BLaER1 (cell line): ENCODE measurements around the gene RASSF10.

Experiments
- H3K27ac ChIP-seq: shearing (Covaris generic); formaldehyde crosslinking; 2 replicates; pipeline ENCODE4 v1.8.1; 2022
- H3K27me3 ChIP-seq: shearing (Covaris generic); formaldehyde crosslinking; 2 replicates; pipeline ENCODE4 v1.8.1; 2022
- H3K36me3 ChIP-seq: shearing (Covaris generic); formaldehyde crosslinking; 2 replicates; pipeline ENCODE4 v1.8.1; 2022
- H3K4me1 ChIP-seq: shearing (Covaris generic); formaldehyde crosslinking; 2 replicates; pipeline ENCODE4 v1.8.1; 2022
- H3K4me2 ChIP-seq: shearing (Covaris generic); formaldehyde crosslinking; 2 replicates; pipeline ENCODE4 v1.8.1; 2022
- H3K4me3 ChIP-seq: shearing (Covaris generic); formaldehyde crosslinking; 2 replicates; pipeline ENCODE4 v1.8.1; 2022
- H3K9ac ChIP-seq: shearing (Covaris generic); formaldehyde crosslinking; 2 replicates; pipeline ENCODE4 v1.8.1; 2022
- H3K9me3 ChIP-seq: shearing (Covaris generic); formaldehyde crosslinking; 2 replicates; pipeline ENCODE4 v1.8.1; 2022
- H4K20me1 ChIP-seq: shearing (Covaris generic); formaldehyde crosslinking; 2 replicates; pipeline ENCODE4 v1.8.1; 2022
- Cebpa-rat ChIP-seq: shearing (Covaris generic); IDR thresholded peaks from 2 replicates; pipeline ENCODE4 v1.8.1; 2022

RASSF10 gene

DNA sequence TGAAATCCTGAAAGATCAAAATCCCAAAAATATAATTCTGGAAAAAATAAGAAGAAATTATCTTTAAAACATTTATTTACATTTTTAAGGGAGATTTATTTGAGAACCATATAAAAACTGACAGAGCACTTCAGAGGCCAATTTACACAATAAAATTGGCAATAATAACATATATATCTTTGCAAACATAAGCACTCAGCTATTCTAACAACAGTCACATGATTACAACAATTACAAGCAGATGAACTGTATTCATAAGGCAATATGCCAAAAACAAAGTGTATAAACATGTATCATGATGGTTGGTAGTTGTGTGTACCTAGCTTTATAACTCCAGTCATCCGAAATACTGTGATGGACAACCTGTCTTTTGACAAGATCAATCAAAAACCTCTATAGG lies 17.7 kb upstream of the RASSF10 start:
- no peak for TF ChIP-seq Cebpa-rat
- Histone ChIP-seq H3K27me3 (no peaks in the 10 kb centered on the region), H3K36me3 (peaks cover 10% of the 10 kb centered on the region; the same call in 1 of the 2 replicates), H3K4me3 (no peak overlapping the region), H3K9me3 (peaks cover 46% of the 10 kb centered on the region), H3K27ac (no peak overlapping the region), H3K9ac (no peak overlapping the region), H4K20me1 (no peaks in the 10 kb centered on the region), H3K4me1 (peaks cover 13% of the 10 kb centered on the region), H3K4me2 (no peak overlapping the region)

DNA sequence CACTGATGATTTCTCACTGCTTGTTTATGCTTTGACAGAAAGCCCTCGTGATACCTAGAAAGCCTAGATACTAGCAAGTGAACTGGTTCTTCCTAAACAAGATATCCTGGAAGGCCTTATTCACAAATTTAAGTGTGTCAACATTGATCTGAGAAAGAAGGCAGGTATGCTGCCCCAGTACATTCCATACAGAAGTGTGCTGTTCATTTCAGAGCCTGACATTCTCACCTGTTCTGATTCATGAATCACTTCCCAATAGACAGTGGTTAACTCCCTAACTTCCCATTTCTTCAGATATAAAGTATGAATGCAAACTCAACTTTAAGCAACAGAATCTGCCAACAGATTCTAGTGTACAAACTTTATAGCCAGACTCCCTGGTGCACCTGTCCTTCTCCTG lies 15.5 kb upstream of the RASSF10 start:
- Histone ChIP-seq H3K4me1 (peaks cover 30% of the 10 kb centered on the region), H3K9me3 (peaks cover 46% of the 10 kb centered on the region), H3K27ac (no peak overlapping the region), H3K36me3 (peaks cover 17% of the 10 kb centered on the region; the same call in 1 of the 2 replicates), H4K20me1 (no peaks in the 10 kb centered on the region), H3K4me2 (no peak overlapping the region), H3K4me3 (no peak overlapping the region), H3K27me3 (no peaks in the 10 kb centered on the region), H3K9ac (no peak overlapping the region)
- no peak for TF ChIP-seq Cebpa-rat

DNA sequence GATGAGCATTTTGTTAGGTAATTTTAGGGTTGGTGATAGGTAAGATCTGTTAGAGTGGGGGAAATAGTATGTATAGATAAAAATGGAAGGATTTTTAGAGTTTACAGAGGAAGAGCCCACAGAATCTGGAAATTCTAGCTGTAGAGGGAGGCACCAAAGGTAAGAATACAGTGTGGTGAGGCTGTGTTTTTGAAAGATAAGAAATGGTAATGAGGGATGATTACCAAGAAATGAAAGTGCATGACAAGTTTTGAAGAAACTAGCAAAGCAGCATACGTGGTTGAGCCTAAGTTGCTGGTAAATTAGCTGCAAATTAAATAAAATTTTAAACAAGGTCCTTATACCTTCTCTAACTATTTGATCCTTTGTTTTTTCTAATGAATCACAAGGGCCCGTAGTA lies 14.6 kb upstream of the RASSF10 start:
- peaks cover 39% of the 10 kb centered on the region for H3K9me3 ChIP-seq
- H3K4me3 ChIP-seq: no peak overlapping the region
- peaks cover 17% of the 10 kb centered on the region; the same call in 1 of the 2 replicates for H3K36me3 ChIP-seq
- H3K27ac ChIP-seq: no peak overlapping the region
- no peaks in the 10 kb centered on the region for H3K27me3 ChIP-seq
- no peak for TF ChIP-seq Cebpa-rat
- H3K4me2 ChIP-seq: no peak overlapping the region
- H3K9ac ChIP-seq: no peak overlapping the region
- H4K20me1 ChIP-seq: no peaks in the 10 kb centered on the region
- peaks cover 31% of the 10 kb centered on the region for H3K4me1 ChIP-seq

DNA sequence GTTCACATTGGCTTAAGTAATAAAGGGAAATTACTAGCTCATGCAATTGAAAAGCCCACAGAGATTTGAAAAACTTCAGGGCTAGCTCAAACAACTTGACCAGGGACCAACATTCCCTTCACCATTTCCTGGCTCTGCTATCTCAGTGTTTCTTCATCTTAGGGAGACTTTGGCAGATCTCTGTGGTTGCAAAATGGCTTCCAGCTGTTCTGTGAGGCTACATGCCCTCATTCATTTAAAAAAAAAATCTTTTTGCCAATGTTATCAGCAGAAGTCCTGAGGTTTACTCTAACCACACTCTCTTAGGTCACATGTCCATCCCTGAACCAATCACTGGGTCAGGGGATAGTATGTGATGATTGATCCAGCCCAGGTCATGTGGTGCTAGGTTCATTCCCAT lies 13.9 kb upstream of the RASSF10 start:
- Histone ChIP-seq H3K4me1 (peaks cover 32% of the 10 kb centered on the region), H3K27ac (no peak overlapping the region), H3K9ac (no peak overlapping the region), H3K36me3 (peaks cover 12% of the 10 kb centered on the region; the same call in 1 of the 2 replicates), H3K27me3 (no peaks in the 10 kb centered on the region), H3K9me3 (peaks cover 32% of the 10 kb centered on the region), H3K4me2 (no peak overlapping the region), H3K4me3 (no peak overlapping the region), H4K20me1 (no peaks in the 10 kb centered on the region)
- no peak for TF ChIP-seq Cebpa-rat

DNA sequence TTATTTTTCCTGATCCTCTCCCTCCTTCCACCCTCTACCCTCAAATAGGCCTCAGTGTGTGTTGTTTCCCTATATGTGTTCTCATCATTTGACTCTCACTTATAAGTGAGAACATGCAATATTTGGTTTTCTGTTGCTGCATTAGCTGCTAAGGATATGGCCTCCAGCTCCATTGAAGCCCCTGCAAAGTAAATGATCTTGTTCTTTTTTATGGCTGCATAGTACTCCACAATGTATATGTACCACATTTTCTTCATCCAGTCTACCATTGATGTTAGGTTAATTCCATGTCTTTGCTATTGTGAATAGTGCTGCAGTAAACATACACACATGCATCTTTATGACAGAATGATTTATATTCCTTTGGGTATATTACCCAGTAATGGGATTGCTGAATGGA lies 13.3 kb upstream of the RASSF10 start:
- TF ChIP-seq Cebpa-rat: no peak
- Histone ChIP-seq H3K27ac (no peak overlapping the region), H3K4me1 (peaks cover 39% of the 10 kb centered on the region)

DNA sequence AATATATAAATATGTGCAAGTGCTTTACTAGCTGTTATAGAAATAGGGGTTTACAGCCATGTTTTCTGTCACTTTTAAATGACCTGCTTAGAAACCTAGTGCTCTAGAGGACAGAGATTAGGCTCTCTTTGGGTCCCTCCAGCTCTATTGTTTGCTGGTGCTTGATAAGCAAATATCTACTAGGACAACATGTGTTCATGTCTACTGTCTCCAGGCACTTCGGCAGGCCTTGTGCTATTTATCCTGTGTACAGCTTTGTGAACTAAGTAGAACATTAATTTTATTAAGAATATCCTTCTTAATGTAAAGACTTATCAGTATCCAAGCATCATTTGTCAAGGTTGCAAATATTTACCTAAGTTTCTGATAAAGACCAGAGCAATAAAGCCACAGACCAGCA lies 11.9 kb upstream of the RASSF10 start:
- Histone ChIP-seq H3K9me3 (peaks cover 27% of the 10 kb centered on the region), H3K4me2 (peak overlapping the region; percentile 9; the same call in 1 of the 2 replicates), H3K9ac (no peak overlapping the region), H3K4me3 (no peak overlapping the region), H4K20me1 (no peaks in the 10 kb centered on the region), H3K36me3 (peaks cover 12% of the 10 kb centered on the region; the same call in 1 of the 2 replicates), H3K27ac (peak overlapping the region; percentile 73), H3K27me3 (no peaks in the 10 kb centered on the region), H3K4me1 (peaks cover 49% of the 10 kb centered on the region)
- TF ChIP-seq Cebpa-rat: no peak

More for the DNA sequence above, 13.3 kb upstream of the RASSF10 start:
- Histone ChIP-seq H3K36me3 (peaks cover 12% of the 10 kb centered on the region; the same call in 1 of the 2 replicates), H4K20me1 (no peaks in the 10 kb centered on the region), H3K4me3 (no peak overlapping the region), H3K9me3 (peaks cover 31% of the 10 kb centered on the region), H3K9ac (no peak overlapping the region), H3K27me3 (no peaks in the 10 kb centered on the region), H3K4me2 (no peak overlapping the region)

DNA sequence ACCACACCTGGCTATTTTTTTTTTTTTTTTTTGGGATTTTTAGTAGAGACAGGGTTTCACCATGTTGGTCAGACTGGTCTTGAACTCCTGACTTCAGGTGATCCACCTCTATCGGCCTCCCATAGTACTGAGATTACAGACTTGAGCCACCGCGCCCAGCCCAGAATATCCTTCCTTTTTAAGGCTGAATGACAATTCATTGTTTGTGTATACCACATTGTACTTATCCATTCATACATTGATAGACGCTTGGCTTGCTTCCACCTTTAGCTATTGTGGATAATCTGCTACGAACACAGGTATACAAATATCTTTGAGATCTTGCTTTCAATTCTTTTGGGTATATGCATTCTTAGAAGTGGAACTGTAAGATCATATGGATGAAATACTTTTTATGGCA lies 10.8 kb upstream of the RASSF10 start:
- no peak for TF ChIP-seq Cebpa-rat
- 0 out of 2 replicates have a peak overlapping the region, but pooled peaks have one; percentile 22 for H3K4me3 ChIP-seq
- H3K4me2 ChIP-seq: peak overlapping the region; percentile 87
- H3K27me3 ChIP-seq: no peaks in the 10 kb centered on the region
- peaks cover 49% of the 10 kb centered on the region for H3K4me1 ChIP-seq
- H3K27ac ChIP-seq: peak overlapping the region; percentile 73
- peaks cover 12% of the 10 kb centered on the region; the same call in 1 of the 2 replicates for H3K36me3 ChIP-seq
- peaks cover 27% of the 10 kb centered on the region for H3K9me3 ChIP-seq
- H4K20me1 ChIP-seq: no peaks in the 10 kb centered on the region
- H3K9ac ChIP-seq: peak overlapping the region; percentile 43

DNA sequence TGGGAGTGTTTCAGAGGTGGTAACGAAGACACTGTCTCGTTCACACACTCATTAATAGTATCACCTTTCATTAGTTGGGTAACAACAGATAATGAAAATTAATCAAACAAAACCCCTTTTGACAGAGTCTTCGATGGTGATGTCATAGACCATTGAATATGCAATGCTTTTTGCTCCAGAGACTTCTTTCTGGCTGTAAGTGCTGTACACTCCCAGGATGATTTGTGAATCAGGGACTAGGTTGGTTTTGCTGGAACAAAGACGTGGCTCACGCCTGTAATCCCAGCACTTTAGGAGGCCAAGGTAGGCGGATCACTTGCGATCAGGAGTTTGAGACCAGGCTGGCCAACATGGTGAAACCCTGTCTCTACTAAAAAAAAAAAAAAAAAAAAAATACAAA lies 9.5 kb upstream of the RASSF10 start:
- Histone ChIP-seq H3K36me3 (peaks cover 12% of the 10 kb centered on the region; the same call in 1 of the 2 replicates), H3K4me2 (peak overlapping the region; percentile 87), H3K27ac (peak overlapping the region; percentile 73), H3K27me3 (no peaks in the 10 kb centered on the region), H4K20me1 (no peaks in the 10 kb centered on the region), H3K4me1 (peaks cover 61% of the 10 kb centered on the region), H3K4me3 (no peak overlapping the region; the same call in 1 of the 2 replicates), H3K9ac (peak overlapping the region; percentile 51; the same call in 1 of the 2 replicates), H3K9me3 (peaks cover 22% of the 10 kb centered on the region)
- TF ChIP-seq Cebpa-rat: no peak

DNA sequence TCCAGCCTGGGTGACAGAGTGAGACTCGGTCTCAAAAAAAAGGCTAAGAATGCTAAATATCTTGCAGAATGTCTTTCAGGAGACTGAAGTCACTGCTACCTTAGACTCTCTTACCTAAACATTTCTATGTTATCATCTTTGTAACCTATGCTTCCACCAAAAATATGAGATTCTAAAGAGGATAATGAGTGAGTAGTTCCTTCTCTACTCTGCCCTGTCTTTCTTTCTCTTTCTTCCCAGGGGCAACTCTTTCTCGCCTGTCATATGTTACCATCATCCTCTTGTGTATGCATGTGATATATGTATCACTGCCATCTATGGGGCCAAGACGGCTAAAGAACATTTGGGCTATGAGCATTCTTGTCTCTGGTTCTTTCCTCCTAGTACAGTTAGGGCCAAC lies 9.0 kb upstream of the RASSF10 start:
- no peak for TF ChIP-seq Cebpa-rat
- Histone ChIP-seq H3K36me3 (peaks cover 12% of the 10 kb centered on the region; the same call in 1 of the 2 replicates), H3K4me2 (peak overlapping the region; percentile 87), H4K20me1 (no peaks in the 10 kb centered on the region), H3K27me3 (no peaks in the 10 kb centered on the region), H3K9ac (peak overlapping the region; percentile 51; the same call in 1 of the 2 replicates), H3K9me3 (peaks cover 26% of the 10 kb centered on the region), H3K27ac (peak overlapping the region; percentile 73), H3K4me1 (peaks cover 61% of the 10 kb centered on the region), H3K4me3 (0 out of 2 replicates have a peak overlapping the region, but pooled peaks have one; percentile 23)

DNA sequence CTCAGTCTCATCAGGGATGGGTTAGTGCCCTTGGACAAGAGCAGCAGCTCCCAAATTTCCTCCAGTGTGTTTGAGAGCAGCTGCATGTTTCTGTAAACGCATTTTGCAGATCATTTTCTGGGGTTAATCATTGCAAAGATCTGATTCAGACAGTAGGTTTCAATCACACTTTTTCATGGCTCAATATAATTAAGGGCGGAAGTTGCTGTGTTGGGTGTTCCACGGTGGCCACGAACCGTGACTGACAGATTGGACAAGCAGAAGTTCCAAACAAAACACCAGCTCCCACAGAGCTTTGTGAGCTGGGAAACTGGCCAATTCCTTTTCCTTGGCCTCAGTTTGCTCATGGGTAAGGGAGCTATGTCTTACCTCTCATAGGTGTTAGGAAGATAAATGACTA lies 8.4 kb upstream of the RASSF10 start:
- TF ChIP-seq Cebpa-rat: no peak
- peak overlapping the region; percentile 73 for H3K27ac ChIP-seq
- H3K36me3 ChIP-seq: peaks cover 12% of the 10 kb centered on the region; the same call in 1 of the 2 replicates
- 0 out of 2 replicates have a peak overlapping the region, but pooled peaks have one; percentile 51 for H3K9ac ChIP-seq
- no peaks in the 10 kb centered on the region for H4K20me1 ChIP-seq
- H3K27me3 ChIP-seq: no peaks in the 10 kb centered on the region
- H3K4me2 ChIP-seq: peak overlapping the region; percentile 87
- peaks cover 26% of the 10 kb centered on the region for H3K9me3 ChIP-seq
- peaks cover 61% of the 10 kb centered on the region for H3K4me1 ChIP-seq
- H3K4me3 ChIP-seq: 0 out of 2 replicates have a peak overlapping the region, but pooled peaks have one; percentile 23
